GM23338 (cell line): ENCODE measurements around the gene SNAPIN. TPM values are rescaled to one million over a fixed set of nuclear protein-coding genes. Genes with fewer than 3 reads are reported as not detected.

Source experiments
- ATAC-seq: fragments of 200-7000 bp; cut with Tn5 transposase; 3 replicates; pipeline ENCODE4 v1.9.1; 2020
- DNase-seq: peaks from one replicate; pipeline ENCODE4 v3.0.0-alpha.2; 2015; ENCODE audit warnings: low spot score
- H2AFZ ChIP-seq: fragments of 200-600 bp; sonication (generic); 2 replicates; pipeline ENCODE4 v1.8.0; 2016; ENCODE audit warnings: antibody characterized with exemption, mild to moderate bottlenecking, moderate library complexity
- H3F3A ChIP-seq: fragments of 200-600 bp; sonication (generic); replicated peaks from 2 replicates; pipeline ENCODE4 v1.8.0; 2017; ENCODE audit warnings: antibody characterized with exemption, mixed run types, low read depth
- H3K27ac ChIP-seq: fragments of 200-600 bp; sonication (generic); 2 replicates; pipeline ENCODE4 v1.6.1; 2016; ENCODE audit warnings: low read depth
- H3K27me3 ChIP-seq: fragments of 200-600 bp; sonication (generic); 2 replicates; pipeline ENCODE4 v1.8.0; 2016; ENCODE audit warnings: mild to moderate bottlenecking, mixed run types, moderate library complexity; ENCODE audit not compliant: insufficient read depth
- H3K36me3 ChIP-seq: fragments of 200-600 bp; sonication (generic); 2 replicates; pipeline ENCODE4 v1.8.0; 2016; ENCODE audit warnings: mild to moderate bottlenecking; ENCODE audit not compliant: insufficient read depth
- H3K4me1 ChIP-seq: fragments of 200-600 bp; sonication (generic); 2 replicates; pipeline ENCODE4 v1.8.0; 2016; ENCODE audit warnings: mild to moderate bottlenecking, moderate library complexity; ENCODE audit not compliant: insufficient read depth
- H3K4me2 ChIP-seq: fragments of 200-600 bp; sonication (generic); 2 replicates; pipeline ENCODE4 v1.7.1; 2017; ENCODE audit warnings: mixed run types
- H3K4me3 ChIP-seq: fragments of 200-600 bp; sonication (generic); 2 replicates; pipeline ENCODE4 v1.6.1; 2016; ENCODE audit warnings: mixed run types
- H3K79me2 ChIP-seq: fragments of 200-600 bp; sonication (generic); replicated peaks from 2 replicates; pipeline ENCODE4 v1.8.0; 2017; ENCODE audit warnings: mild to moderate bottlenecking; ENCODE audit not compliant: insufficient read depth
- H3K9me2 ChIP-seq: fragments of 200-600 bp; sonication (generic); 2 replicates; pipeline ENCODE4 v1.8.0; 2017; ENCODE audit not compliant: insufficient read depth
- H4K20me1 ChIP-seq: fragments of 200-600 bp; sonication (generic); replicated peaks from 2 replicates; pipeline ENCODE4 v1.8.0; 2017; ENCODE audit warnings: mild to moderate bottlenecking; ENCODE audit not compliant: insufficient read depth
- H3K27ac Mint-ChIP-seq: 2 replicates; pipeline ENCODE4 v1.8.0; 2020; ENCODE audit warnings: inconsistent platforms, mild to moderate bottlenecking, moderate library complexity, mixed read lengths
- H3K27me3 Mint-ChIP-seq: 3 replicates; pipeline ENCODE4 v1.8.0; 2022; ENCODE audit warnings: low read depth, mild to moderate bottlenecking, moderate library complexity, mixed read lengths, inconsistent platforms; ENCODE audit not compliant: insufficient read depth, poor library complexity
- H3K36me3 Mint-ChIP-seq: 3 replicates; pipeline ENCODE4 v1.8.0; 2021; ENCODE audit warnings: low read depth, mild to moderate bottlenecking, inconsistent platforms, moderate library complexity, mixed read lengths
- H3K4me1 Mint-ChIP-seq: 3 replicates; pipeline ENCODE4 v1.8.0; 2020; ENCODE audit warnings: mild to moderate bottlenecking, inconsistent platforms, mixed read lengths
- H3K4me3 Mint-ChIP-seq: 3 replicates; pipeline ENCODE4 v1.8.0; 2021; ENCODE audit warnings: moderate library complexity, mild to moderate bottlenecking, inconsistent platforms, mixed read lengths
- H3K9me3 Mint-ChIP-seq: 3 replicates; pipeline ENCODE4 v1.8.0; 2020; ENCODE audit warnings: moderate library complexity, mild to moderate bottlenecking, inconsistent platforms, mixed read lengths
- CTCF ChIP-seq, 2 experiments: fragments of 200-600 bp in 1 of 2; sonication (generic) in 1 of 2; conservative IDR thresholded peaks; 2 replicates each; pipeline versions ENCODE4 v1.5.1 to v1.6.1; 2016 to 2017; ENCODE audit warnings: antibody characterized with exemption in 2 of 2, low read depth in 2 of 2, mild to moderate bottlenecking in 2 of 2, moderate library complexity in 1 of 2
- ETS1 ChIP-seq: IDR thresholded peaks from 2 replicates; pipeline ENCODE4 v1.6.1; 2016; ENCODE audit warnings: antibody characterized with exemption
- EZH2phosphoT487 ChIP-seq: fragments of 200-600 bp; sonication (generic); IDR thresholded peaks from one replicate; pipeline ENCODE4 v1.8.1; 2018; ENCODE audit warnings: antibody characterized with exemption; ENCODE audit not compliant: unreplicated experiment
- JUNB ChIP-seq: IDR thresholded peaks from one replicate; pipeline ENCODE4 v1.6.1; 2016; ENCODE audit warnings: antibody characterized with exemption; ENCODE audit not compliant: unreplicated experiment
- NANOG ChIP-seq: IDR thresholded peaks from 2 replicates; pipeline ENCODE4 v1.6.1; 2016; ENCODE audit warnings: antibody characterized with exemption, borderline replicate concordance
- POLR2AphosphoS5 ChIP-seq: IDR thresholded peaks from 2 replicates; pipeline ENCODE4 v1.6.1; 2016; ENCODE audit warnings: antibody characterized with exemption, low read depth
- REST ChIP-seq: IDR thresholded peaks from one replicate; pipeline ENCODE4 v1.6.1; 2018; ENCODE audit warnings: antibody characterized with exemption; ENCODE audit not compliant: unreplicated experiment
- STAT1 ChIP-seq: IDR thresholded peaks from one replicate; pipeline ENCODE4 v1.6.1; 2016; ENCODE audit warnings: antibody characterized with exemption; ENCODE audit not compliant: unreplicated experiment
- ZNF114 ChIP-seq: fragments of 250-450 bp; sonication (Bioruptor Pico); IDR thresholded peaks from 2 replicates; pipeline ENCODE4 v1.5.0; 2020; ENCODE audit warnings: mild to moderate bottlenecking, moderate library complexity
- ZNF331 ChIP-seq: fragments of 250-450 bp; sonication (Bioruptor Pico); IDR thresholded peaks from 2 replicates; pipeline ENCODE4 v1.5.0; 2020; ENCODE audit warnings: low read depth, mild to moderate bottlenecking, moderate library complexity
- ZNF462 ChIP-seq: fragments of 250-450 bp; sonication (Bioruptor Pico); IDR thresholded peaks from 2 replicates; pipeline ENCODE4 v1.5.0; 2020; ENCODE audit warnings: mild to moderate bottlenecking, moderate library complexity
- polyA plus RNA-seq: library from polyadenylated mRNA; unstranded; fragments of >200 nt; fragmentation: Nextera tagmentation; extraction: Ambion mirVana; gene quantifications from 2 replicates; pipeline ENCODE4 v1.2.1, GENCODE V29; 2016
- total RNA-seq: library from RNA; depleted of rRNA; stranded (reverse); fragments of >200 nt; shearing (Covaris generic); gene quantifications from 2 replicates; pipeline ENCODE4 v1.2.3, GENCODE V29; 2014

Gene SNAPIN
- total and polyA plus RNA-seq, 2 experiments from 2014 or later, result 25.6 to 48.5 TPM

- Histone ChIP-seq H4K20me1 (no peaks in the 10 kb centered on the region), H3K27ac (no peak overlapping the region), H3K9me2 (no peaks in the 10 kb centered on the region), H3K27me3 (no peaks in the 10 kb centered on the region), H3K79me2 (no peaks in the 10 kb centered on the region), H3K36me3 (no peaks in the 10 kb centered on the region), H3K4me2 (no peak overlapping the region), H2AFZ (peak overlapping the region; percentile 80; the same call in 1 of the 2 replicates), H3K4me1 (no peaks in the 10 kb centered on the region), H3F3A (no peaks in the 10 kb centered on the region), H3K4me3 (no peak overlapping the region)
- Mint-ChIP-seq H3K27me3 (peaks cover 18% of the 10 kb centered on the region), H3K4me3 (no peak overlapping the region), H3K27ac (no peak overlapping the region), H3K36me3 (no peaks in the 10 kb centered on the region), H3K9me3 (no peaks in the 10 kb centered on the region), H3K4me1 (no peaks in the 10 kb centered on the region; the same call in 1 of the 3 replicates)
- peak; percentile 45 for DNase-seq
- ATAC-seq, result 0 out of 3 replicates have a peak, but pooled peaks have one; percentile 26
- TF ChIP-seq STAT1 (no peak), ZNF331 (no peak), POLR2AphosphoS5 (no peak), NANOG (no peak), ETS1 (no peak), CTCF (conservative IDR thresholded peaks at IDR 0.05; ENCODE audit: low read depth in 2 of 2) (no peak), REST (no peak), JUNB (no peak), ZNF114 (CRISPR knock-in tag) (no peak), ZNF462 (CRISPR knock-in tag) (no peak), EZH2phosphoT487 (no peak)
Measured at GRCh38 chr1:153705484-153705883, 47.0 kb downstream of the SNAPIN start.
